Measurements from ENCODE around the gene MSL2. TPM values are rescaled to one million over a fixed set of nuclear protein-coding genes. Genes with fewer than 3 reads are reported as not detected.

Gene MSL2
- total RNA-seq, 1 experiment from 2014 or later, result 31.7 TPM

GRCh38 chr3:136110481-136110880 is 85.7 kb downstream of the MSL2 start:
- no peak for DNase-seq (ENCODE audit: low spot score)
- in situ Hi-C loops (cut with HindIII; ENCODE audit: low sequenced_read_pairs), result no loop called here

- in situ Hi-C loops (cut with HindIII; ENCODE audit: low sequenced_read_pairs), result no loop called here
- no peak for DNase-seq (ENCODE audit: low spot score)
These were observed 86.6 kb downstream of the MSL2 start for GRCh38 chr3:136109499-136109898.

- no peak for DNase-seq (ENCODE audit: low spot score)
- in situ Hi-C loops (cut with HindIII; ENCODE audit: low sequenced_read_pairs), result no loop called here
These were observed 90.0 kb downstream of the MSL2 start for GRCh38 chr3:136106101-136106500.

GRCh38 chr3:136105044-136105443 is 91.1 kb downstream of the MSL2 start:
- DNase-seq (ENCODE audit: low spot score), result no peak
- in situ Hi-C loops (cut with HindIII; ENCODE audit: low sequenced_read_pairs), result no loop called here

Other genes starting within 250 kb of the MSL2 start
- 0.88 and 3.6 TPM in 2 replicates for gene PPP2R3A, start 230.6 kb downstream of the MSL2 start, total RNA-seq (2014; rRNA removed; shearing (Covaris generic))
- gene PCCB, start 54.0 kb upstream of the MSL2 start, total RNA-seq (2014; rRNA removed; shearing (Covaris generic)), result 114 and 131 TPM in 2 replicates